GM21447 (cell line): ENCODE data around the gene FBXW11.
A peak's percentile ranks its signal among the peaks of the same experiment; 100 is the strongest.
"Not testable (repeated sequence)": the region's sequence is repeated elsewhere in the genome, so short reads cannot be mapped to it uniquely, and the experiment has no call there.

ENCODE experiments used
- ATAC-seq: cut with Tn5 transposase; IDR thresholded peaks from one replicate; pipeline ENCODE4 v1.9.1; 2021; ENCODE audit not compliant: unreplicated experiment

The FBXW11 gene

GRCh38 chr5:171915700-171916099, 90.7 kb downstream of the FBXW11 start:
- ATAC-seq: not testable (repeated sequence)

GRCh38 chr5:171914726-171915338, 91.6 kb downstream of the FBXW11 start:
- no peak for ATAC-seq

GRCh38 chr5:171913987-171914273, 92.5 kb downstream of the FBXW11 start:
- ATAC-seq: no peak

- ATAC-seq: peak; percentile 34
Observed at GRCh38 chr5:171911152-171911551, 95.3 kb downstream of the FBXW11 start.

- no peak for ATAC-seq
Observed at GRCh38 chr5:171908638-171909037, 97.8 kb downstream of the FBXW11 start.

GRCh38 chr5:171907725-171908343, 98.6 kb downstream of the FBXW11 start:
- peak; percentile 62 for ATAC-seq

GRCh38 chr5:171906703-171907590, 99.5 kb downstream of the FBXW11 start:
- peak; percentile 50 for ATAC-seq

GRCh38 chr5:171906066-171906570, 100.3 kb downstream of the FBXW11 start:
- ATAC-seq: no peak

GRCh38 chr5:171904886-171905285, 101.6 kb downstream of the FBXW11 start:
- ATAC-seq: no peak

- no peak for ATAC-seq
Observed at GRCh38 chr5:171901764-171902163, 104.7 kb downstream of the FBXW11 start.

- ATAC-seq: no peak
Observed at GRCh38 chr5:171899792-171900191, 106.6 kb downstream of the FBXW11 start.

- ATAC-seq: no peak
Observed at GRCh38 chr5:171898879-171899278, 107.6 kb downstream of the FBXW11 start.

GRCh38 chr5:171898386-171898785, 108.1 kb downstream of the FBXW11 start:
- ATAC-seq: no peak

- no peak for ATAC-seq
Observed at GRCh38 chr5:171897231-171897630, 109.2 kb downstream of the FBXW11 start.

GRCh38 chr5:171895081-171895480, 111.4 kb downstream of the FBXW11 start:
- no peak for ATAC-seq

GRCh38 chr5:171893290-171893886, 113.0 kb downstream of the FBXW11 start:
- ATAC-seq: no peak

- no peak for ATAC-seq
Observed at GRCh38 chr5:171891595-171891994, 114.8 kb downstream of the FBXW11 start.

GRCh38 chr5:171891150-171891549, 115.3 kb downstream of the FBXW11 start:
- no peak for ATAC-seq

- ATAC-seq: no peak
Observed at GRCh38 chr5:171888051-171888481, 118.4 kb downstream of the FBXW11 start.

- ATAC-seq: not testable (repeated sequence)
Observed at GRCh38 chr5:171886037-171886436, 120.4 kb downstream of the FBXW11 start.

- ATAC-seq: no peak
Observed at GRCh38 chr5:171882118-171882517, 124.3 kb downstream of the FBXW11 start.
